Ascending aorta (tissue), 2 donors: ENCODE data around the gene GLI1. TPM values are rescaled to one million over a fixed set of nuclear protein-coding genes. Genes with fewer than 3 reads are reported as not detected.
"Not testable (repeated sequence)": the region's sequence is repeated elsewhere in the genome, so short reads cannot be mapped to it uniquely, and the experiment has no call there.

Source experiments
- DNase-seq, 2 donors: peaks; one replicate each; pipeline ENCODE4 v3.0.0-alpha.2; 2019; ENCODE audit warnings: low spot score in 2 of 2
- H3K27ac ChIP-seq, 2 donors: fragments of 200-600 bp; sonication (generic); one replicate each; pipeline ENCODE4 v1.5.1; 2016 to 2017; ENCODE audit warnings: mild to moderate bottlenecking in 1 of 2
- H3K27me3 ChIP-seq: fragments of 200-600 bp; sonication (generic); one replicate; pipeline ENCODE4 v1.5.1; 2017
- H3K36me3 ChIP-seq, 2 donors: fragments of 200-600 bp; sonication (generic); one replicate each; pipeline ENCODE4 v1.5.1; 2016
- H3K4me1 ChIP-seq, 2 donors: fragments of 200-600 bp; sonication (generic); one replicate each; pipeline ENCODE4 v1.5.1; 2016 to 2017; ENCODE audit warnings: mild to moderate bottlenecking in 1 of 2
- H3K4me3 ChIP-seq, 2 donors: fragments of 200-600 bp; sonication (generic); one replicate each; pipeline ENCODE4 v1.5.1; 2016 to 2017; ENCODE audit warnings: mild to moderate bottlenecking in 1 of 2
- H3K9me3 ChIP-seq, 2 donors: fragments of 200-600 bp; sonication (generic); one replicate each; pipeline ENCODE4 v1.5.1; 2016
- intact Hi-C: fragments of 100-400 bp; cut with DNase I; formaldehyde crosslinking; loops from one replicate; pipeline ENCODE4 v1.15.1; 2023
- total RNA-seq: library from RNA; depleted of rRNA; stranded (reverse); fragments of >200 nt; gene quantifications from one replicate; pipeline ENCODE4 v1.1.0, GENCODE V29; 2016
- TF ChIP-seq, protein P1 (sequence below), 3 experiments: fragments of 200-600 bp in 2 of 3; fragments of 450-650 bp in 1 of 3; sonication (generic) in 2 of 3; IDR thresholded peaks; one replicate each; pipeline ENCODE4 v1.5.1; 2016 to 2019; ENCODE audit warnings: antibody characterized with exemption in 3 of 3, mild to moderate bottlenecking in 1 of 3, moderate library complexity in 1 of 3

Gene GLI1
- total RNA-seq, 1 donor from 2014 or later = 2.8 TPM

DNA sequence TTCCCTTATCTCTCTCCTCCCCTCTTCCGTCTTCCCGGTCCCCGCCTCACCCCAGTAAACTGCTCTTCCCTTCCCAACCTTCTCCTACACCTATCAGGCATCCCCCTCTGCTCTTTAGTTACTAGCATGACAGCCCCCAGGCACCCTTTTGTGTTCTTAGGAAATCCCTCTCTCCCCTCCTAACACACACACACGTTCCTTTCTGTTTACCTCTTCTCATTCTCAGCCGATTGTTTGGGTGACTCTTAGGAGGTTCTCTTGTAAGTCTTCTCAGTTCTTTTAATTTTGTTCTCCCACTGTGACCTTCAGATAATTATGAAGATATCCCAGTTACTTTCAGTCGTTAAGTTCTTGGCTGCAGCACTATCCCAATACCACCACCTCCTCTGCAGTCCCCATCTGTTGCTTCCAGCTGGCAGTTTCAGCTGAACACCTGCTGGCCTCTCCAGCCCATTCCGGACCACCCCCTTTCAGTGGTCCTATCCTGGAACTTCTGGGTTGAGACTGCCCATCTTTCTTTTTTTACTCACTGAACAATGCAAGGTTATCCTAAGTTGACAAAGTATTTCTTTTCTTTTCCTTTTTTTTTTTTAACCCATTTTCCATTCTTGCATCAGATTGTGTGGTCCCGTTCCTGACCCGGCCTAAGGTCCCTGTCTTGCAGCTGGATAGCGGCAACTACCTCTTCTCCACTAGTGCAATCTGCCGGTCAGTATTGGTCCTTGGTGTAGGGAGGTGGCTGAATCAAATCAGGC is 29.0 kb downstream of the GLI1 start:
- H3K27me3 ChIP-seq = no peaks in the 10 kb centered on the region
- intact Hi-C loops = loop anchor here (2.0 kb wide), 2 partner anchors 28 to 32 kb away; partner anchors contain the start of gene DDIT3
- H3K4me3 ChIP-seq = peak overlapping the region; percentile 75
- no peak for DNase-seq
- H3K9me3 ChIP-seq = no peaks in the 10 kb centered on the region
- H3K27ac ChIP-seq = peak overlapping the region; percentile 63 to 84
- TF ChIP-seq, protein P1, sequence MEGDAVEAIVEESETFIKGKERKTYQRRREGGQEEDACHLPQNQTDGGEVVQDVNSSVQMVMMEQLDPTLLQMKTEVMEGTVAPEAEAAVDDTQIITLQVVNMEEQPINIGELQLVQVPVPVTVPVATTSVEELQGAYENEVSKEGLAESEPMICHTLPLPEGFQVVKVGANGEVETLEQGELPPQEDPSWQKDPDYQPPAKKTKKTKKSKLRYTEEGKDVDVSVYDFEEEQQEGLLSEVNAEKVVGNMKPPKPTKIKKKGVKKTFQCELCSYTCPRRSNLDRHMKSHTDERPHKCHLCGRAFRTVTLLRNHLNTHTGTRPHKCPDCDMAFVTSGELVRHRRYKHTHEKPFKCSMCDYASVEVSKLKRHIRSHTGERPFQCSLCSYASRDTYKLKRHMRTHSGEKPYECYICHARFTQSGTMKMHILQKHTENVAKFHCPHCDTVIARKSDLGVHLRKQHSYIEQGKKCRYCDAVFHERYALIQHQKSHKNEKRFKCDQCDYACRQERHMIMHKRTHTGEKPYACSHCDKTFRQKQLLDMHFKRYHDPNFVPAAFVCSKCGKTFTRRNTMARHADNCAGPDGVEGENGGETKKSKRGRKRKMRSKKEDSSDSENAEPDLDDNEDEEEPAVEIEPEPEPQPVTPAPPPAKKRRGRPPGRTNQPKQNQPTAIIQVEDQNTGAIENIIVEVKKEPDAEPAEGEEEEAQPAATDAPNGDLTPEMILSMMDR (IDR thresholded peaks at IDR 0.05) = no peak
- H3K4me1 ChIP-seq = peaks cover 8 to 10% of the 10 kb centered on the region in 2 donors
- peaks cover 21 to 23% of the 10 kb centered on the region in 2 donors for H3K36me3 ChIP-seq

DNA sequence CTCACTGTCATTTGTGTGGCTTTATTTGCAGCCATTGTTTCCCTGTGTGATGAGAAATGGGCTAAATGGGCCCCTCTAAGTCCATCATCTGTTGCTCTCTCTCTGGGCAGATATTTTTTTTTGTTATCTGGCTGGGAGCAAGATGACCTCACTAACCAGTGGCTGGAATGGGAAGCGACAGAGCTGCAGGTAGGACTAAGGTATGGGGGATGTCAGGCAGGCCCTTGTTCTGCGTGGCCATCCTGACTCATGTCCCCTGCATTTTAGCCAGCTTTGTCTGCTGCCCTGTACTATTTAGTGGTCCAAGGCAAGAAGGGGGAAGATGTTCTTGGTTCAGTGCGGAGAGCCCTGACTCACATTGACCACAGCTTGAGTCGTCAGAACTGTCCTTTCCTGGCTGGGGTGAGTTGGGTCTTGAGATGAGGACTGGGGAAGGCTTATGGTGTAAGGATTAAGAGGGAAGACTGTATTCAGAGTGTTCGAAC is 29.6 kb downstream of the GLI1 start:
- H3K9me3 ChIP-seq = no peaks in the 10 kb centered on the region
- H3K4me1 ChIP-seq = peaks cover 8 to 10% of the 10 kb centered on the region in 2 donors
- no peak overlapping the region for H3K27ac ChIP-seq
- TF ChIP-seq, protein P1 (IDR thresholded peaks at IDR 0.05) = no peak
- H3K27me3 ChIP-seq = no peaks in the 10 kb centered on the region
- H3K36me3 ChIP-seq = peaks cover 21 to 27% of the 10 kb centered on the region in 2 donors
- DNase-seq = no peak
- intact Hi-C loops = loop anchor here (2.0 kb wide), 2 partner anchors 28 to 32 kb away; partner anchors contain the start of gene DDIT3
- H3K4me3 ChIP-seq = peak overlapping the region in 1 of 2 donors; percentile 75

DNA sequence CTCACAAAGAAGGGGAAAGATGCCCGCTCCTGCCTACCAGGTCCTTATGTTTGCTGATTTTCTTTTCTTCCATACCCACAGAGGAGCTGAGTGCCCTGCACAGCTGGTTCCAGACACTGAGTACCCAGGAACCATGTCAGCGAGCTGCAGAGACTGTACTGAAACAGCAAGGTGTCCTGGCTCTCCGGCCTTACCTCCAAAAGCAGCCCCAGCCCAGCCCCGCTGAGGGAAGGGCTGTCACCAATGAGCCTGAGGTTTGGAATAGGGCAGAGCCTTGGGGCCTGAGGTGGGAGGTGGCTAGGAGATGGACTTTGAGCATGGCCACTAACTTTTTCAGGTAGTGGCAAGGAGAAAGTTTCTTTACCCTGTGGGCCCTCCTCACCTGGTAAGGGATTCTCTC is 30.5 kb downstream of the GLI1 start:
- H3K4me1 ChIP-seq = peaks cover 8 to 10% of the 10 kb centered on the region in 2 donors
- intact Hi-C loops = no loop called here
- DNase-seq = no peak
- H3K4me3 ChIP-seq = no peak overlapping the region
- H3K27me3 ChIP-seq = no peaks in the 10 kb centered on the region
- no peak overlapping the region for H3K27ac ChIP-seq
- H3K36me3 ChIP-seq = peaks cover 21 to 32% of the 10 kb centered on the region in 2 donors
- no peaks in the 10 kb centered on the region for H3K9me3 ChIP-seq
- TF ChIP-seq, protein P1 (IDR thresholded peaks at IDR 0.05) = no peak

DNA sequence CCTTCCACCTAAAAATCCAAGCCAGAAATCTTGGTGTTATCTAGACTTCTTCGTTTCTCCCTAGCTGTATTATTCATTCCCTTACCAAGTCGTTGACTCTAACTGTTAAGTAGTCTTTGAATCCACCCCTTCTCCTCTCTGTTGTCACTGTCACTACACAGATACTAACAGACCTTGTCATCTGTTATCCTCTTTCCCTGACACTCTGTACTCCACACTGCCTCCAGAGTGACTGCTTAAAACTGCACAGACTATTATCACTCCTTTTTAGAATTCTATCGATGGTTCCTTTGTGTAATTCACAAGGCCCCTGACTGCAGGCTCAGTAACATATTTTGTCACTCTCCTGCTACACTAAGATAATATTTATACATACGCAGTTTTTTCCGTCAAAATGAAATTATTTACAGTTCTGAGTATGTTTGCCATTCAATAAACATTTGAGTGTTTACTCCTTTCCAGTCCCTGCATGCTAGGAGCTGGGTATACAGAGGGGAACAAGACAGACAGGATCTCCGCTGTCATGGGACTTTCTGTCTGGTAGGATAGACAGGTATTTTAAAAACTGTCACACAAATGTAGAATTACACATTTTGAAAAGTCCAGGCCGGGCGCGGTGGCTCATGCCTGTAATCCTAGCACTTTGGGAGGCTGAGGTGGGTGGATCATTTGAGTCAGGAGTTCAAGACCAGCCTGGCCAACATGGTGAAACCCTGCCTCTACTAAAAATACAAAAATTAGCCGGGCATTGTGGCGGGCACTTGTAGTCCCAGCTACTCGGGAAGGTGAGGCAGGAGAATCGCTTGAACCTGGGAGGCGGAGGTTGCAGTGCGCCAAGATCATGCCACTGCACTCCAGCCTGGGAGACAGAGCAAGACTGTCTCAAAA is 32.1 kb downstream of the GLI1 start:
- TF ChIP-seq, protein P1 (IDR thresholded peaks at IDR 0.05) = no peak
- no peak for DNase-seq
- intact Hi-C loops = no loop called here
- H3K27me3 ChIP-seq = no peaks in the 10 kb centered on the region
- no peak overlapping the region for H3K4me3 ChIP-seq
- peaks cover 22 to 41% of the 10 kb centered on the region in 2 donors for H3K36me3 ChIP-seq
- H3K4me1 ChIP-seq = peaks cover 8 to 10% of the 10 kb centered on the region in 2 donors
- H3K27ac ChIP-seq = no peak overlapping the region
- no peaks in the 10 kb centered on the region for H3K9me3 ChIP-seq

DNA sequence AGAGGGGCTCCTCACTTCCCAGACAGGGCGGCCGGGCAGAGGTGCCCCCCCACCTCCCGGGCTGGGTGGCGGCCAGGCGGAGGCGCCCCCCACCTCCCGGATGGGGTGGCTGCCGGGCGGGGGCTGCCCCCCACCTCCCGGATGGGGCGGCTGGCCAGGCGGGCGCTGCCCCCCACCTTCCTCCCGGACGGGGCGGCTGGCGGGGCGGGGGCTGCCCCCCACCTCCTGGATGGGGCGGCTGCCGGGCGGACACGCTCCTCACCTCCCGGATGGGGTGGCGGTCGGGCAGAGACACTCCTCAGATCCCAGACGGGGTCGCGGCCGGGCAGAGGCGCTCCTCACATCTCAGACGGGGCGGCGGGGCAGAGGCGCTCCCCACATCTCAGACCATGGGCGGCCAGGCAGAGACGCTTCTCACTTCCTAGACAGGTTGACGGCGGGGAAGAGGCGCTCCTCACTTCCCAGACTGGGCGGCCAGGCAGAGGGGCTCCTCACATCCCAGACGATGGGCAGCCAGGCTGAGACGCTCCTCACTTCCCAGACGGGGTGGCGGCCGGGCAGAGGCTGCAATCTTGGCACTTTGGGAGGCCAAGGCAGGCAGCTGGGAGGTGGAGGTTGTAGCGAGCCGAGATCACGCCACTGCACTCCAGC is 35.6 kb downstream of the GLI1 start:
- H3K4me1 ChIP-seq, intact Hi-C loops, H3K9me3 ChIP-seq, H3K27me3 ChIP-seq, DNase-seq, H3K27ac ChIP-seq, H3K4me3 ChIP-seq: not testable (repeated sequence)
- H3K36me3 ChIP-seq = peaks cover 44 to 69% of the 10 kb centered on the region in 2 donors
